HEK293T (cell line): ENCODE measurements around the gene MRPS9.

Experiments
- CTCF ChIA-PET: fragments of 350-600 bp; formaldehyde crosslinking; extraction: SDS; loops from one replicate; lab custom pipeline; 2021; ENCODE audit warnings: antibody characterized with exemption, inconsistent platforms; lab: Yijun Ruan, JAX
- POLR2A ChIA-PET: fragments of 350-600 bp; formaldehyde crosslinking; extraction: SDS; loops from one replicate; lab custom pipeline; 2020; ENCODE audit warnings: antibody characterized with exemption, inconsistent platforms; lab: Yijun Ruan, JAX
- DNase-seq: peaks from one replicate; pipeline ENCODE4 v3.0.0; 2012; ENCODE audit warnings: mixed read lengths; ENCODE audit errors: extremely low spot score
- ARNT ChIP-seq: fragments of 450-650 bp; IDR thresholded peaks from 2 replicates; pipeline ENCODE4 v1.6.1; 2017; ENCODE audit warnings: mild to moderate bottlenecking
- BHLHE40 ChIP-seq: fragments of 450-650 bp; IDR thresholded peaks from 2 replicates; pipeline ENCODE4 v1.6.1; 2016; ENCODE audit warnings: mild to moderate bottlenecking, moderate library complexity, borderline replicate concordance
- CTBP1 ChIP-seq: fragments of 450-650 bp; IDR thresholded peaks from 2 replicates; pipeline ENCODE4 v1.6.1; 2016; ENCODE audit warnings: borderline replicate concordance
- ELF4 ChIP-seq: fragments of 450-650 bp; IDR thresholded peaks from 2 replicates; pipeline ENCODE4 v1.6.1; 2017; ENCODE audit warnings: antibody characterized with exemption
- FOXA1 ChIP-seq: fragments of 450-650 bp; IDR thresholded peaks from 2 replicates; pipeline ENCODE4 v1.6.1; 2016; ENCODE audit warnings: mild to moderate bottlenecking
- FOXK2 ChIP-seq: fragments of 450-650 bp; IDR thresholded peaks from 2 replicates; pipeline ENCODE4 v1.6.1; 2016; ENCODE audit warnings: mild to moderate bottlenecking
- FOXM1 ChIP-seq: fragments of 450-650 bp; IDR thresholded peaks from 2 replicates; pipeline ENCODE4 v1.6.1; 2017; ENCODE audit warnings: mild to moderate bottlenecking, borderline replicate concordance
- HDGF ChIP-seq: fragments of 450-650 bp; IDR thresholded peaks from 2 replicates; pipeline ENCODE4 v1.6.1; 2017; ENCODE audit warnings: antibody characterized with exemption, borderline replicate concordance
- L3MBTL2 ChIP-seq: fragments of 450-650 bp; conservative IDR thresholded peaks from 2 replicates; pipeline ENCODE4 v1.6.1; 2016; ENCODE audit warnings: mild to moderate bottlenecking
- LEF1 ChIP-seq: fragments of 450-650 bp; IDR thresholded peaks from 2 replicates; pipeline ENCODE4 v1.6.1; 2017; ENCODE audit warnings: mild to moderate bottlenecking, borderline replicate concordance
- NFRKB ChIP-seq: fragments of 450-650 bp; IDR thresholded peaks from 2 replicates; pipeline ENCODE4 v1.6.1; 2016; ENCODE audit warnings: mild to moderate bottlenecking, moderate library complexity
- PKNOX1 ChIP-seq: fragments of 450-650 bp; IDR thresholded peaks from 2 replicates; pipeline ENCODE4 v1.6.1; 2016
- SP1 ChIP-seq: fragments of 450-650 bp; IDR thresholded peaks from 2 replicates; pipeline ENCODE4 v1.6.1; 2017
- SUZ12 ChIP-seq: fragments of 450-650 bp; IDR thresholded peaks from 2 replicates; pipeline ENCODE4 v1.6.1; 2016; ENCODE audit warnings: mild to moderate bottlenecking
- TARDBP ChIP-seq: fragments of 450-650 bp; IDR thresholded peaks from 2 replicates; pipeline ENCODE4 v1.6.1; 2016
- ZNF384 ChIP-seq: fragments of 450-650 bp; IDR thresholded peaks from 2 replicates; pipeline ENCODE4 v1.6.1; 2016

The MRPS9 gene

GRCh38 chr2:105057005-105057404 is 19.1 kb downstream of the MRPS9 start:
- ChIA-PET CTCF (no interaction called here), POLR2A (no interaction called here)
- no peak for DNase-seq
- TF ChIP-seq NFRKB (no peak), FOXK2 (no peak)

GRCh38 chr2:105061560-105061959 is 23.7 kb downstream of the MRPS9 start:
- TF ChIP-seq NFRKB = no peak
- no peak for TF ChIP-seq LEF1
- ChIA-PET POLR2A (no interaction called here), CTCF (no interaction called here)
- DNase-seq = no peak

GRCh38 chr2:105062158-105062557 is 24.3 kb downstream of the MRPS9 start:
- no peak for DNase-seq
- ChIA-PET POLR2A (no interaction called here), CTCF (no interaction called here)
- TF ChIP-seq ZNF384 = no peak
- TF ChIP-seq SP1 = no peak
- TF ChIP-seq NFRKB = no peak
- no peak for TF ChIP-seq L3MBTL2
- no peak for TF ChIP-seq FOXK2
- TF ChIP-seq FOXA1 = no peak
- no peak for TF ChIP-seq FOXM1
- TF ChIP-seq ELF4 = no peak
- no peak for TF ChIP-seq PKNOX1
- TF ChIP-seq SUZ12 = no peak
- no peak for TF ChIP-seq ARNT
- TF ChIP-seq TARDBP = no peak
- no peak for TF ChIP-seq LEF1

- TF ChIP-seq NFRKB (no peak), ARNT (no peak), FOXM1 (no peak), ELF4 (no peak)
- CTCF ChIA-PET = interaction anchor here (0.6 kb wide), 1 partner anchor 170 kb away, joined by 6 read pairs; no protein-coding TSS in a partner anchor
- POLR2A ChIA-PET = no interaction called here
- no peak for DNase-seq
Measured at GRCh38 chr2:105068387-105068786, 30.5 kb downstream of the MRPS9 start.

GRCh38 chr2:105068875-105069274 is 31.0 kb downstream of the MRPS9 start:
- no peak for TF ChIP-seq FOXA1
- CTCF ChIA-PET = interaction anchor here (0.6 kb wide), 1 partner anchor 169 kb away, joined by 6 read pairs; no protein-coding TSS in a partner anchor
- DNase-seq = no peak
- POLR2A ChIA-PET = no interaction called here

GRCh38 chr2:105070010-105070865 is 32.4 kb downstream of the MRPS9 start:
- CTCF ChIA-PET = no interaction called here
- DNase-seq = no peak
- POLR2A ChIA-PET = no interaction called here
- TF ChIP-seq ARNT (no peak), BHLHE40 (no peak), HDGF (no peak), ZNF384 (no peak), FOXK2 (no peak)

- TF ChIP-seq LEF1 (no peak), ELF4 (no peak), HDGF (no peak), L3MBTL2 (no peak), FOXK2 (no peak), SP1 (no peak), BHLHE40 (no peak), FOXM1 (no peak), CTBP1 (no peak), SUZ12 (no peak), TARDBP (no peak), FOXA1 (no peak), PKNOX1 (no peak), NFRKB (no peak), ZNF384 (no peak), ARNT (no peak)
- no peak for DNase-seq
- ChIA-PET POLR2A (no interaction called here), CTCF (interaction anchor here (0.5 kb wide), 1 partner anchor 1524 kb away, joined by 3 read pairs; no protein-coding TSS in a partner anchor)
Measured at GRCh38 chr2:105071379-105071778, 33.5 kb downstream of the MRPS9 start.

- ChIA-PET POLR2A (interaction anchor here (1.1 kb wide), 1 partner anchor 34 kb away, joined by 3 read pairs; the partner anchor contains the start of gene MRPS9), CTCF (interaction anchor here (0.5 to 0.6 kb wide), 2 partner anchors 152 to 1523 kb away, joined by 3 read pairs; no protein-coding TSS in a partner anchor)
- TF ChIP-seq SP1 (no peak), SUZ12 (no peak), LEF1 (no peak), FOXK2 (no peak), FOXM1 (no peak), FOXA1 (no peak), L3MBTL2 (no peak)
Measured at GRCh38 chr2:105072039-105072438, 34.2 kb downstream of the MRPS9 start.

More at GRCh38 chr2:105072039-105072438, 34.2 kb downstream of the MRPS9 start:
- no peak for DNase-seq
